Endothelial cell of umbilical vein (primary cell): Measurements from ENCODE around the gene FPR1. TPM values are rescaled to one million over a fixed set of nuclear protein-coding genes. Genes with fewer than 3 reads are reported as not detected.

ENCODE experiments used
- BruUV-seq: library from RNA; stranded (reverse); fragments of 400-500 nt; replicated peaks from 2 replicates; lab custom pipeline; 2021; lab: Mats Ljungman, UMichigan
- CTCF ChIA-PET: fragments of 300-600, 350-600 bp; sonication (Branson Sonifier 250); formaldehyde crosslinking; loops from one replicate; lab custom pipeline; 2021; ENCODE audit warnings: antibody characterized with exemption, inconsistent platforms; lab: Charles Lee
- POLR2A ChIA-PET: fragments of 300-600, 350-600 bp; sonication (Branson Sonifier 250); formaldehyde crosslinking; loops from one replicate; lab custom pipeline; 2021; ENCODE audit warnings: antibody characterized with exemption, inconsistent platforms; lab: Charles Lee
- DNase-seq: peaks from one replicate; pipeline ENCODE4 v3.0.0-alpha.2; 2011; ENCODE audit warnings: low read depth, low spot score
- FAIRE-seq: peaks from 2 replicates; lab custom pipeline; 2011; peaks lifted over from hg19 to GRCh38; lab: Jason Lieb, UNC
- H2AFZ ChIP-seq: 2 replicates; pipeline ENCODE4 v1.6.0; 2012; ENCODE audit warnings: low read depth, low read length, control low read depth, inconsistent platforms
- H3K27ac ChIP-seq: 2 replicates; pipeline ENCODE4 v1.5.1; 2011; ENCODE audit warnings: low read depth, mild to moderate bottlenecking, control low read depth, low read length, moderate library complexity; ENCODE audit not compliant: insufficient read depth
- H3K27me3 ChIP-seq, 2 experiments: 2 replicates each; pipeline versions ENCODE4 v1.6.0 to v1.6.1; 2011; ENCODE audit warnings: low read length in 2 of 2, mixed read lengths in 1 of 2; ENCODE audit not compliant: control insufficient read depth in 2 of 2, insufficient read depth in 2 of 2
- H3K36me3 ChIP-seq, 2 experiments: 2 replicates in 1 of 2; 3 replicates in 1 of 2; pipeline ENCODE4 v1.5.1; 2011; ENCODE audit warnings: low read length in 2 of 2, mild to moderate bottlenecking in 1 of 2, moderate library complexity in 1 of 2; ENCODE audit not compliant: control insufficient read depth in 2 of 2, insufficient read depth in 2 of 2; ENCODE audit errors: extremely low read depth in 1 of 2
- H3K4me1 ChIP-seq: 3 replicates; pipeline ENCODE4 v1.5.1; 2011; ENCODE audit warnings: mild to moderate bottlenecking, low read length; ENCODE audit not compliant: control insufficient read depth, insufficient read depth; ENCODE audit errors: extremely low read depth
- H3K4me2 ChIP-seq: 2 replicates; pipeline ENCODE4 v1.6.1; 2011; ENCODE audit warnings: low read length, control low read depth, mixed read lengths; ENCODE audit not compliant: insufficient read depth
- H3K4me3 ChIP-seq, 3 experiments: fragments of 200-600 bp in 1 of 3; sonication (generic), shearing (Covaris generic) in 1 of 3; replicated peaks in 1 of 3; 2 replicates each; pipeline ENCODE4 v1.5.1; 2011 to 2016; ENCODE audit warnings: control low read depth in 3 of 3, low read length in 3 of 3, mild to moderate bottlenecking in 2 of 3, inconsistent platforms in 1 of 3, low read depth in 1 of 3, moderate library complexity in 1 of 3; ENCODE audit not compliant: insufficient read depth in 1 of 3
- H3K79me2 ChIP-seq: 2 replicates; pipeline ENCODE4 v1.6.0; 2012; ENCODE audit warnings: low read length, inconsistent platforms; ENCODE audit not compliant: control insufficient read depth, insufficient read depth
- H3K9ac ChIP-seq: replicated peaks from 2 replicates; pipeline ENCODE3; 2011; ENCODE audit warnings: low read length, control low read depth; ENCODE audit not compliant: insufficient read depth; ENCODE audit errors: extremely low read depth
- H3K9me1 ChIP-seq: replicated peaks from 3 replicates; pipeline ENCODE4 v1.6.0; 2011; ENCODE audit warnings: mild to moderate bottlenecking, low read length; ENCODE audit not compliant: control insufficient read depth, insufficient read depth; ENCODE audit errors: extremely low read depth
- H3K9me3 ChIP-seq: replicated peaks from 2 replicates; pipeline ENCODE4 v1.5.1; 2012; ENCODE audit warnings: low read length, inconsistent platforms; ENCODE audit not compliant: control insufficient read depth, insufficient read depth
- H4K20me1 ChIP-seq: replicated peaks from 2 replicates; pipeline ENCODE3; 2011; ENCODE audit warnings: mild to moderate bottlenecking, low read length; ENCODE audit not compliant: control insufficient read depth, insufficient read depth; ENCODE audit errors: extremely low read depth
- CTCF ChIP-seq, 2 donors: IDR thresholded peaks; 1 replicate in 1 of 2; 2 replicates in 1 of 2; pipeline ENCODE4 v1.5.1; 2011; ENCODE audit warnings: low read length in 2 of 2, mild to moderate bottlenecking in 2 of 2, moderate library complexity in 2 of 2, control low read depth in 1 of 2, inconsistent platforms in 1 of 2, low read depth in 1 of 2; ENCODE audit not compliant: insufficient read depth in 1 of 2; ENCODE audit errors: extremely low read depth in 1 of 2
- EZH2 ChIP-seq: IDR thresholded peaks from 2 replicates; pipeline ENCODE4 v1.6.1; 2012; ENCODE audit warnings: borderline replicate concordance, low read depth, mild to moderate bottlenecking, moderate library complexity, low read length, inconsistent platforms; ENCODE audit not compliant: severe bottlenecking
- FOS ChIP-seq: IDR thresholded peaks from 2 replicates; pipeline ENCODE4 v1.6.1; 2011; ENCODE audit warnings: mild to moderate bottlenecking, low read length, moderate library complexity, borderline replicate concordance; ENCODE audit not compliant: insufficient read depth
- GATA2 ChIP-seq: IDR thresholded peaks from 2 replicates; pipeline ENCODE4 v1.7.0; 2011; ENCODE audit warnings: low read depth, mild to moderate bottlenecking, moderate library complexity, mixed read lengths, low read length; ENCODE audit not compliant: insufficient read length, insufficient read depth
- JUN ChIP-seq: IDR thresholded peaks from 2 replicates; pipeline ENCODE4 v1.6.1; 2011; ENCODE audit warnings: borderline replicate concordance, low read depth; ENCODE audit not compliant: insufficient read length, insufficient read depth
- MAX ChIP-seq: IDR thresholded peaks from 2 replicates; pipeline ENCODE4 v1.6.1; 2011; ENCODE audit not compliant: insufficient read depth, insufficient read length
- MYC ChIP-seq: IDR thresholded peaks from one replicate; pipeline ENCODE4 v1.6.1; 2011; ENCODE audit warnings: mild to moderate bottlenecking, low read depth, low read length
- POLR2A ChIP-seq: IDR thresholded peaks from 2 replicates; pipeline ENCODE4 v1.6.1; 2012; ENCODE audit warnings: low read depth, mild to moderate bottlenecking, control low read depth, low read length
- POLR2AphosphoS5 ChIP-seq: IDR thresholded peaks from 2 replicates; pipeline ENCODE4 v1.6.1; 2012; ENCODE audit warnings: low read depth, mild to moderate bottlenecking, control low read depth, low read length, moderate library complexity; ENCODE audit not compliant: insufficient read depth
- dilution Hi-C: fragments of 300-500 bp; cut with MboI; formaldehyde crosslinking; loops from one replicate; pipeline ENCODE4 v1.15.0; 2019; ENCODE audit warnings: low sequenced_read_pairs; ENCODE audit not compliant: extremely low pct_ligation_motif_present
- intact Hi-C: fragments of 100-400 bp; cut with micrococcal nuclease; formaldehyde crosslinking; loops from one replicate; pipeline ENCODE4 v1.10.0; 2022
- polyA plus RNA-seq, 4 experiments: library from polyadenylated mRNA; depleted of rRNA in 3 of 4; stranded (reverse) in 3 of 4; unstranded in 1 of 4; fragments of >200 nt; gene quantifications; 2 replicates each; pipeline versions ENCODE4 v1.2.1 to v1.2.3, GENCODE V29; 2011 to 2012; ENCODE audit warnings: missing spikeins in 1 of 4
- total RNA-seq: library from RNA; stranded (reverse); gene quantifications from 2 replicates; pipeline ENCODE4 v1.2.3, GENCODE V29; 2021

FPR1 gene
- total and polyA plus RNA-seq, 2 donors (not counting 3 experiments of a cell fraction or from before 2014, with no cell fraction given): not detected

GRCh38 chr19:51737924-51738323, 13.8 kb downstream of the FPR1 start:
- CTCF ChIA-PET: no interaction called here
- H3K27me3 ChIP-seq: no peaks in the 10 kb centered on the region

More at GRCh38 chr19:51737924-51738323, 13.8 kb downstream of the FPR1 start:
- no peaks in the 10 kb centered on the region for H3K4me1 ChIP-seq
- no peak overlapping the region for H3K9ac ChIP-seq
- no peak overlapping the region for H3K27ac ChIP-seq
- H3K9me1 ChIP-seq: no peaks in the 10 kb centered on the region
- FAIRE-seq (no peak), DNase-seq (no peak)
- dilution Hi-C loops (no loop called here), intact Hi-C loops (no loop called here)
- H4K20me1 ChIP-seq: no peaks in the 10 kb centered on the region
- no TSS peak for BruUV-seq
- H3K9me3 ChIP-seq: no peaks in the 10 kb centered on the region
- no peak overlapping the region for H3K4me3 ChIP-seq
- H3K79me2 ChIP-seq: no peaks in the 10 kb centered on the region
- no peak overlapping the region for H2AFZ ChIP-seq
- no peak overlapping the region for H3K4me2 ChIP-seq
- POLR2A ChIA-PET: no interaction called here
- TF ChIP-seq MAX: no peak
- TF ChIP-seq GATA2: no peak
- no peak for TF ChIP-seq CTCF (IDR thresholded peaks at IDR 0.05; ENCODE audit: extremely low read depth in 1 of 2, insufficient read depth in 1 of 2, low read depth in 1 of 2, low read length in 2 of 2)
- TF ChIP-seq POLR2A: no peak
- no peak for TF ChIP-seq POLR2AphosphoS5
- TF ChIP-seq FOS: no peak
- no peak for TF ChIP-seq EZH2
- no peak for TF ChIP-seq JUN
- no peak for TF ChIP-seq MYC
- H3K36me3 ChIP-seq: no peaks in the 10 kb centered on the region
